ENCODE results near the gene DMBT1. TPM values are rescaled to one million over a fixed set of nuclear protein-coding genes. Genes with fewer than 3 reads are reported as not detected.
"Not testable (repeated sequence)": the region's sequence is repeated elsewhere in the genome, so short reads cannot be mapped to it uniquely, and the experiment has no call there.

DMBT1 gene
- total and polyA plus RNA-seq, 10 of the 15 experiments (the other 5 are each of a cell fraction or from before 2014, with no cell fraction given), result under 0.01 to 0.13 (median 0.03) TPM; not detected in 5

- H3K27me3 ChIP-seq (replicated peaks in 1 of 2; ENCODE audit: control insufficient read depth in 2 of 2, insufficient read depth in 2 of 2, low read length in 1 of 2); H3K79me2 ChIP-seq (ENCODE audit: control insufficient read depth, insufficient read depth, low read length); intact Hi-C loops (cut with micrococcal nuclease; ENCODE audit: unreplicated experiment); BruUV-seq (replicated peaks); H3K9me3 ChIP-seq (replicated peaks; ENCODE audit: control insufficient read depth, insufficient read depth, low read length); DNase-seq (ENCODE audit: low read depth, low spot score); H2AFZ ChIP-seq (ENCODE audit: control insufficient read depth, low read depth, low read length); in situ Hi-C loops (cut with MboI); H3K4me2 ChIP-seq (ENCODE audit: control insufficient read depth, insufficient read depth); ATAC-seq; SMC1A ChIA-PET (ENCODE audit: uncharacterized antibody, unreplicated experiment); FAIRE-seq; H3K4me1 ChIP-seq (ENCODE audit: control insufficient read depth, insufficient read depth, low read length); RAD21 ChIA-PET (ENCODE audit: unreplicated experiment); H3K9ac ChIP-seq (ENCODE audit: control insufficient read depth, insufficient read depth, low read length); H3K27ac ChIP-seq (ENCODE audit: control insufficient read depth, insufficient read depth); H3K36me3 ChIP-seq (ENCODE audit: control insufficient read depth in 2 of 2, insufficient read depth in 2 of 2, low read length in 1 of 2); POLR2A ChIA-PET; H4K20me1 ChIP-seq (ENCODE audit: control insufficient read depth, insufficient read depth); H3K4me3 ChIP-seq: not testable (repeated sequence)
- CTCF ChIA-PET, result interaction anchor here (1.4 kb wide), 1 partner anchor 55 kb away, joined by 3 read pairs; no protein-coding TSS in a partner anchor
- 17% methylated on average over 8 of the region's 8 CpGs for WGBS (ENCODE audit: insufficient coverage, insufficient replicate concordance, low lambda C conversion rate, missing lambda C conversion rate)
Observed at GRCh38 chr10:122620961-122621360, 60.4 kb downstream of the DMBT1 start.

GRCh38 chr10:122624546-122624945 is 64.0 kb downstream of the DMBT1 start:
- ChIA-PET POLR2A (no interaction called here), CTCF (no interaction called here), SMC1A (ENCODE audit: uncharacterized antibody, unreplicated experiment) (interaction anchor here (0.6 kb wide), 1 partner anchor 29 kb away, joined by 3 read pairs; no protein-coding TSS in a partner anchor), RAD21 (ENCODE audit: unreplicated experiment) (no interaction called here)
- intact Hi-C loops (cut with micrococcal nuclease; ENCODE audit: unreplicated experiment), result no loop called here
- Histone ChIP-seq H3K36me3 (ENCODE audit: control insufficient read depth in 2 of 2, insufficient read depth in 2 of 2, low read length in 1 of 2) (no peaks in the 10 kb centered on the region), H3K4me1 (ENCODE audit: control insufficient read depth, insufficient read depth, low read length) (no peaks in the 10 kb centered on the region), H3K9ac (ENCODE audit: control insufficient read depth, insufficient read depth, low read length) (no peak overlapping the region), H3K79me2 (ENCODE audit: control insufficient read depth, insufficient read depth, low read length) (no peaks in the 10 kb centered on the region), H3K27ac (ENCODE audit: control insufficient read depth, insufficient read depth) (no peak overlapping the region), H2AFZ (ENCODE audit: control insufficient read depth, low read depth, low read length) (no peak overlapping the region), H3K9me3 (replicated peaks; ENCODE audit: control insufficient read depth, insufficient read depth, low read length) (no peaks in the 10 kb centered on the region), H3K27me3 (replicated peaks in 1 of 2; ENCODE audit: control insufficient read depth in 2 of 2, insufficient read depth in 2 of 2, low read length in 1 of 2) (no peaks in the 10 kb centered on the region; a peak in 2 of 4 replicates), H3K4me3 (no peak overlapping the region), H3K4me2 (ENCODE audit: control insufficient read depth, insufficient read depth) (no peak overlapping the region), H4K20me1 (ENCODE audit: control insufficient read depth, insufficient read depth) (no peaks in the 10 kb centered on the region)
- WGBS (ENCODE audit: insufficient coverage, insufficient replicate concordance, low lambda C conversion rate, missing lambda C conversion rate), result 16% methylated on average over 5 of the region's 5 CpGs
- ATAC-seq (no peak), FAIRE-seq (no peak), DNase-seq (ENCODE audit: low read depth, low spot score) (no peak)
- BruUV-seq (replicated peaks), result no TSS peak
- in situ Hi-C loops (cut with MboI), result no loop called here
- TF ChIP-seq SUZ12 (IDR thresholded peaks at IDR 0.05; ENCODE audit: unreplicated experiment) (no peak), CBX3 (IDR thresholded peaks at IDR 0.05; ENCODE audit: borderline replicate concordance, low read depth) (no peak), GATAD2B (conservative IDR thresholded peaks at IDR 0.05; ENCODE audit: low read depth) (no peak), NKRF (conservative IDR thresholded peaks at IDR 0.05) (no peak), IRF3 (IDR thresholded peaks at IDR 0.05) (no peak), E2F8 (IDR thresholded peaks at IDR 0.05; ENCODE audit: low read depth, partially characterized antibody) (no peak), ATF3 (IDR thresholded peaks at IDR 0.05; ENCODE audit: borderline replicate concordance, extremely low read depth, low read depth, low read length) (no peak), SREBF1 (IDR thresholded peaks at IDR 0.05; ENCODE audit: low read length) (no peak), CREB1 (IDR thresholded peaks at IDR 0.05; ENCODE audit: low read depth) (no peak)

All from GM12878 (cell line).